LoVo (cell line): Measurements from ENCODE around the gene CDKAL1.
"Not testable (repeated sequence)": the region's sequence is repeated elsewhere in the genome, so short reads cannot be mapped to it uniquely, and the experiment has no call there.

Experiments
- DNase-seq: peaks from one replicate; pipeline ENCODE4 v3.0.0-alpha.2; 2016; ENCODE audit warnings: low spot score

The CDKAL1 gene

GRCh38 chr6:20554326-20554725 is 20.1 kb downstream of the CDKAL1 start:
- no peak for DNase-seq

DNA sequence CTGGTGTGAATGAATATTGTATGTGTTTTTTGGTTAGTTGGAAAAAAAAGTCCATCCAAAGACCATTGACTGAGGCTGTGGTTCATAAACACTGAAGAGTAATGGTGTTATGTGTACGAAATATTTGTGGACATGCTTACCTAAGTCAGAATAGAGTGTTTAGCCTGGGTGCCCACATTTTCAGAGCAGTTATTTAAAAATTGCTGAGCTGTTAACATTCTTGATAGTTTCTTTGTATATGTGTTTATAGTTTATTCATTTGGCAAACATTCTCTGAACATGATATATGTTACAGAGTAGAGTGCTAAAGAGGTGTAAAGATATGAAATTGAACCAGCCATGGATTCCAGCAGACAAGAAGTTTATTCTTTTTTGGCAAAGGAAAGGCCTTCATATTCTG is 20.6 kb downstream of the CDKAL1 start:
- DNase-seq: no peak

DNA sequence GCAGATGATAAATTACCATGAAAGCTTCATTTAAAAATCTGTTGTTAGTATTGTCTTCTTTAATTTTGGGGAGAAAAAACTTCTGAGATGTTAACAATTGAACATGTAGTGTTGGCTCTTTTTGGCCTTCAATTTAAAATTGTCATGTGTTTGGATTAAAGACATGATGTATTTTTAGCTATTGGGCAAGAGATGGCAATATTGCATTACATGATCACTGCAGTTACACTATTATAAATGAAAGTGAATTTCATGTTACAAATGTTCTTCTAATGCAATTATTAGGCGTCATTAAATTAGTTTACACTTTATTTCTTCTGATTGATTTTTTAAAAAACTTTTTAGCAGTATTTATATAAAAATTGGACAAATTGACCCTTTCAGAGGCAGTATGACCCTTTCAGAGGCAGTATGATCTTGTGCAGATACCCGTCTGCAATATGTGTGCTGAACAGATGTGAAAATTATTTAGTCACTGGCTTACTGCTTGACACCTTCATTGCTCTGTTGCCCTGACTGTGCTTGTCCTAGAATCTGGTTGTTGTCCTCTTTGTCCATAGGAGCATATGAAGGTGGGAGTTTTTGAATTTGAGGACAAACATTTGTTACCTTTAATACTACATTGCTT is 25.8 kb downstream of the CDKAL1 start:
- no peak for DNase-seq

DNA sequence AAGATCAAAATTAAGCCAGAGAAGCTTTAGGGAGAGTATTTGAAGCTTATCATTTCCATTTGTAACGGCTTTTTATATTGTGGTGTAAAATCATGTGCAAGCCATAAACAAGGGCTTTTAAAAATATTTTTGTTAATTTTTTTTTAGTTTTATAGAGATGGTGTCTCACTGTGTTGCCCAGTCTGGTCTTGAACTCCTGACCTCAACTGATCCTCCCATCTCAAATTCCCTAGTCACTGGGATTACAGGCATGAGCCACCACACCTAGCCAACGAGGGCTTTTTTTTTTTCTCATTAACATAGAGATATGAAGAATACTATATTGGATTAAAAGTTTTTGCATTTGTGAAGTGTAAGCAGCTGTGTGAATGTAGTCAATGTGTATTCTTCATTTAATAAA is 29.1 kb downstream of the CDKAL1 start:
- no peak for DNase-seq

GRCh38 chr6:20564269-20564668 is 30.0 kb downstream of the CDKAL1 start:
- peak; percentile 37 for DNase-seq

DNA sequence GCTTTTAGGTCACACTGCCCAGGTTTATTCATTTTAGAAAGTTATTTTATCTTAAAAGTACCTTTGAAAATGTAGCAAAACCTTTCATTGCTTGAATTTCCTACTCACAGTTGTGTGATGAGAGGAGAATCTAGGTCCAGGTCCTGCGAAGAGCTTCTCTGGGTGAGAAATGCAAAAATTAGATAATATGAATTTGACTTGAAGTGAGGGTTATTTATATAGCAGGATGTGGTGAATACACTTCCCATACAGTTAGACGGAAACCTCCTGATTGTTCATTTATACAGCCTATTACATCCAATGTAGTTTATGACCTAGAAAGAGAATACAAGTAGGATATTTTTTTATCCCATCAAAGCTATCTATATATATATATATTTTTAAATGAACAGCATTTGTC is 30.5 kb downstream of the CDKAL1 start:
- no peak for DNase-seq

GRCh38 chr6:20565342-20565741 is 31.1 kb downstream of the CDKAL1 start:
- no peak for DNase-seq

- DNase-seq: no peak
Observed at GRCh38 chr6:20566109-20566508, 31.9 kb downstream of the CDKAL1 start.

GRCh38 chr6:20569000-20569610 is 34.8 kb downstream of the CDKAL1 start:
- DNase-seq: no peak

- no peak for DNase-seq
Observed at GRCh38 chr6:20571261-20571660, 37.0 kb downstream of the CDKAL1 start.

GRCh38 chr6:20572288-20572687 is 38.0 kb downstream of the CDKAL1 start:
- no peak for DNase-seq

- no peak for DNase-seq
Observed at GRCh38 chr6:20572940-20573339, 38.7 kb downstream of the CDKAL1 start.

GRCh38 chr6:20574355-20574754 is 40.1 kb downstream of the CDKAL1 start:
- DNase-seq: no peak

DNA sequence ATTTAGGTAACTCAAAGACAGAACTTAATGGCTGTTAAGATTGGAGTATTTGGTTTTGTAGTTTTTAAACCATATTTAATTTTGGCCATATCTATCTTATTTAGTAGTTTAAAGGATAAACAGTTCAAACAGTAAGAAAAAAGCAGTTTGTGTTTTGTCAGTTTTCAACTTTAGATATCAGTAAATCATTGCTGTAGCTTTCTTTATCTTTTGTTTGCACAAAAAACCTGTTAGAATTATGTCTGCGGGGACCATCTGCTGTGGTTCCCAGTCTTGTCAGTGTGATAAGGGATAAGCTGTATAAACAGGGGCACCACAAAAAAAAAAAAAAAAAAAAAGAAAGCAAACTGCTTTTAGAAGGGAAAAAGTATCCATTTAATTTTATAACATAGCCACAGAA is 40.9 kb downstream of the CDKAL1 start:
- no peak for DNase-seq

- DNase-seq: no peak
Observed at GRCh38 chr6:20575704-20576451, 41.6 kb downstream of the CDKAL1 start.

GRCh38 chr6:20577173-20577688 is 43.0 kb downstream of the CDKAL1 start:
- no peak for DNase-seq

DNA sequence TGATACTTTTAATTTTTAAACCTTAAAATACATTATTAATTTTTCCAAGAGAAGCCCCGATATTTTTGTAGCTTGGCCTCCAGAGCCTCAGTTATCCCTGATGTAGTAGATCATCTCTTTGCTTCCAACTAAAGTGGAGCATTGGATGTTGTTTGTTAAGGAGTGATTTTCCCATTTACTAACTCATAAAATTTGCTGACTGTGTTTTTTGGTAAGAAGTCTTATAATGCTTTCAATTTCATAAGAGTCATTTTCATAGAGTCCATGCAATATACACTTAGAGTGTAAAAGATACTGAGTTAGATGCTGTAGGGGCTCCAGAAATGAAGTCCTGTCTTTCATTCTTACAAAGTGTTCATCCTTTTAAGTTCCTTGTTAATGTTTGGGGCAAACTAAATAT is 46.8 kb downstream of the CDKAL1 start:
- no peak for DNase-seq

DNA sequence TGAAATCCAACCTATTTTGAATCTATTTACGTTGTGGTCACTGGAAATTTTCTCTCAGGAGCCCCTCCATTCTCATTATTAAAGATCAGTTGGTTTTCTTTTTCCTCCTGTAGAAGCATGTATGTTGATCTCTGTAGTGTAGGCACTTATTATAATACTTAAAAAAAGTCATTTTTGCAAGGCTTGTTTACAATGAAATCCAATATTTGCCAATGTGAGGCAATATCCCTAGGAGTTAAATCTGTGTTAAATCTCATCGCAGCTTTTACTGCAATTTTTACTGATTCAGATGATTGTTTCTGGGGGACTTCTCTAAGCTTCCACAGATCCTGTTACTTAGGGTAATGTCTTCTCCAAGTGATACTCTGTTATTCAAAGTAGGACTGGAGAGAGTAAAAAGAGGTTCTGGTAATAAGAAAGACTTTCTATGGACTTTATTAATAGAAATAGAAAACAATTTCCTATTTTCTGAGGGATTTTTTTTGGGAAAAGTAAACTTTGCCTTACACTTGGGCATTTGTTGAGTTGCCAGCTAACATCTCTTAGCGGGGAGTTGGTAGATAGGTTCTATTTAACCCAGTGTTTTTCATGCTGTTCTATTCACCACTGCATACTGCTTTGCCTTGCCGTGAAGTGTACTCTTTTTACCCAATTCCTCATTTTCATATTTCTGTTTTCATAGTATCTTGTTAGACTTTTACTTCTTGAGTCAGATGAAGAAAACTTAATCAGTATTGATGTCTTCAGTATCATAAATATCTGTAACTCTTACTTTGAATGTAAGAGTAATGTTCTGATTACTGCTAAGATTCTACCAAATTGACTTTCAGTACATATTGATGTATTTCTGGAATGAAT is 48.6 kb downstream of the CDKAL1 start:
- DNase-seq: no peak

- no peak for DNase-seq
Observed at GRCh38 chr6:20583444-20583800, 49.2 kb downstream of the CDKAL1 start.

GRCh38 chr6:20584100-20584731 is 50.0 kb downstream of the CDKAL1 start:
- no peak for DNase-seq

DNA sequence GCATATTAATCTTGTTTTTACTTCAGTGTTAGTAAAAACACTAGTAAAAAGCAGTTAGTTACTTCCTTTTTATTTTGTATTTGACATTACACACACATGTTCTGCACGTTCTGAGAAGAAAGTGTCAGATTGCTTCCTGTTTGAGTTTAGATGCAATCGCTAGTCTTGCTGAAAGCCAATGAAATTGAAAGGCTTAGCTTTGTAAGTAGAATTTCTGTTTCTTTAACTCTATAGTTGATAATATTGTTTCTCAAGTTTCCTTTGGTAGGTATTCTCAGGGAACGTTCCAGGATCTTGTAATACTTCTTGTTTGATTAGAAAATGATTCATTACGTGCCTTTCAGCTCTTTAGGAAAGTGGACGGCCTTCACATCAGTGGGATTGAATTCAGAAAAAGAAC is 55.0 kb downstream of the CDKAL1 start:
- DNase-seq: no peak

DNA sequence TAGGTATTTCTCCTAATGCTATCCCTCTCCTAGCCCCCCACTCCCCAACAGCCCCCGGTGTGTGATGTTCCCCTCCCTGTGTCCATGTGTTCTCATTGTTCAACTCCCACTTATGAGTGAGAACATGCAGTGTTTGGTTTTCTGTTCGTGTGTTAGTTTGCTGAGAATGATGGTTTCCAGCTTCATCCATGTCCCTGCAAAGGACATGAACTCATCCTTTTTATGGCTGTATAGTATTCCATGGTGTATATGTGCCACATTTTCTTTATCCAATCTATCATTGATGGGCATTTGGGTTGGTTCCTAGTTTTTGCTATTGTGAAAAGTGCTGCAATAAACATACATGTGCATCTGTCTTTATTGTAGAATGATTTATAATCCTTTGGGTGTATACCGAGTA is 56.2 kb downstream of the CDKAL1 start:
- DNase-seq: not testable (repeated sequence)
